Measurements from ENCODE around the gene DCAF4. TPM values are rescaled to one million over a fixed set of nuclear protein-coding genes. Genes with fewer than 3 reads are reported as not detected.

DCAF4 gene
- total RNA-seq, 2 donors from 2014 or later = 8.9 to 29.6 TPM

- peak; percentile 63 for DNase-seq (ENCODE audit: low spot score)
- intact Hi-C loops (cut with DNase I) = loop anchor here (1.0 kb wide), 1 partner anchor 388 kb away; no protein-coding TSS in a partner anchor
- Histone ChIP-seq H3K27ac (no peak overlapping the region), H3K36me3 (no peaks in the 10 kb centered on the region), H3K9me3 (no peaks in the 10 kb centered on the region), H3K4me1 (replicated peaks) (no peaks in the 10 kb centered on the region), H3K4me3 (no peak overlapping the region), H3K27me3 (replicated peaks; ENCODE audit: insufficient read depth) (no peaks in the 10 kb centered on the region)
- peak; percentile 67 for TF ChIP-seq POLR2AphosphoS5 (IDR thresholded peaks at IDR 0.05)
- TF ChIP-seq CTCF (IDR thresholded peaks at IDR 0.05) = peak; percentile 54 to 91 (median 90)
- TF ChIP-seq POLR2A (IDR thresholded peaks at IDR 0.05) = no peak
- 34% methylated on average over 5 of the region's 5 CpGs for WGBS
Observed at GRCh38 chr14:72904840-72905561, 21.3 kb upstream of the DCAF4 start.

GRCh38 chr14:72906316-72906715, 19.9 kb upstream of the DCAF4 start:
- 45% methylated on average over 3 of the region's 3 CpGs for WGBS
- H3K36me3 ChIP-seq = no peaks in the 10 kb centered on the region
- H3K4me3 ChIP-seq = no peak overlapping the region
- no peaks in the 10 kb centered on the region for H3K9me3 ChIP-seq
- no peak for DNase-seq (ENCODE audit: low spot score)
- H3K27me3 ChIP-seq (replicated peaks; ENCODE audit: insufficient read depth) = no peaks in the 10 kb centered on the region
- H3K27ac ChIP-seq = no peak overlapping the region
- intact Hi-C loops (cut with DNase I) = no loop called here
- TF ChIP-seq POLR2AphosphoS5 (IDR thresholded peaks at IDR 0.05) = no peak
- TF ChIP-seq POLR2A (IDR thresholded peaks at IDR 0.05) = no peak
- TF ChIP-seq CTCF (IDR thresholded peaks at IDR 0.05) = no peak
- H3K4me1 ChIP-seq (replicated peaks) = no peaks in the 10 kb centered on the region

- no peak overlapping the region for H3K27ac ChIP-seq
- H3K27me3 ChIP-seq (replicated peaks; ENCODE audit: insufficient read depth) = no peaks in the 10 kb centered on the region
- intact Hi-C loops (cut with DNase I) = no loop called here
- no peaks in the 10 kb centered on the region for H3K9me3 ChIP-seq
- H3K4me1 ChIP-seq (replicated peaks) = no peaks in the 10 kb centered on the region
- WGBS = 32% methylated on average over 1 of the region's 1 CpG
- no peaks in the 10 kb centered on the region for H3K36me3 ChIP-seq
- no peak for DNase-seq (ENCODE audit: low spot score)
- TF ChIP-seq POLR2AphosphoS5 (IDR thresholded peaks at IDR 0.05) (no peak), POLR2A (IDR thresholded peaks at IDR 0.05) (no peak), CTCF (IDR thresholded peaks at IDR 0.05) (no peak)
- no peak overlapping the region for H3K4me3 ChIP-seq
Observed at GRCh38 chr14:72906879-72907278, 19.4 kb upstream of the DCAF4 start.

- intact Hi-C loops (cut with DNase I) = no loop called here
- no peak for DNase-seq (ENCODE audit: low spot score)
Observed at GRCh38 chr14:72907886-72908285, 18.4 kb upstream of the DCAF4 start.

More at GRCh38 chr14:72907886-72908285, 18.4 kb upstream of the DCAF4 start:
- Histone ChIP-seq H3K36me3 (no peaks in the 10 kb centered on the region), H3K27ac (no peak overlapping the region), H3K4me1 (replicated peaks) (no peaks in the 10 kb centered on the region), H3K4me3 (no peak overlapping the region), H3K27me3 (replicated peaks; ENCODE audit: insufficient read depth) (no peaks in the 10 kb centered on the region), H3K9me3 (no peaks in the 10 kb centered on the region)
- WGBS = 48% methylated on average over 5 of the region's 5 CpGs
- TF ChIP-seq POLR2AphosphoS5 (IDR thresholded peaks at IDR 0.05) = no peak
- no peak for TF ChIP-seq POLR2A (IDR thresholded peaks at IDR 0.05)
- TF ChIP-seq CTCF (IDR thresholded peaks at IDR 0.05) = no peak
